HFF-Myc (cell line): ENCODE results near the gene PAMR1.

Source experiments
- DNase-seq: peaks from one replicate; pipeline ENCODE4 v3.0.0-alpha.2; 2011; ENCODE audit warnings: low read depth; ENCODE audit errors: extremely low read depth
- H3K4me3 ChIP-seq: replicated peaks from 2 replicates; pipeline ENCODE4 v1.5.1; 2011; ENCODE audit warnings: low read depth, mild to moderate bottlenecking, control low read depth, low read length
- TF ChIP-seq, protein P1 (sequence below): IDR thresholded peaks from 2 replicates; pipeline ENCODE4 v1.5.1; 2012; ENCODE audit warnings: mild to moderate bottlenecking, low read depth, low read length, control low read depth; ENCODE audit errors: missing control alignments

PAMR1 gene

DNA sequence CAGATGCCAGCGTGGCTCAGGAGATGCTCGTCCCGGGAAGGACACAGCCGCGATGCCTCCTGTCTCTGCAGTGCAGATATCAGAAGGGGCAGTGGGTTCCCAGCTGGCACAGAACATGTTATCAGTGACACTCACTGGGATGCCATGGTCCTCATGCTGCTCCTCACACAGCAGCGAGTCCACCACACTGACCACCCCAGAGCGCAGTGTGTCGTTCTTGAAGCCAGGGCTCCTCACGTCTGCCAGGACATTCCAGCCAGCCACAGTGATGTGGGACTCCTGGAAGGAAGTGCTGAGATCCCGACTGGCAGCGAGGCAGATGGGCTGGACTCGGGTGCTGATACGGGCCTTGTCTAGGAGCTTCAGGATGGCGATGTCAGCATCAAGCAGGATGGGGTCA, 93.0 kb downstream of the PAMR1 start:
- TF ChIP-seq, protein P1, sequence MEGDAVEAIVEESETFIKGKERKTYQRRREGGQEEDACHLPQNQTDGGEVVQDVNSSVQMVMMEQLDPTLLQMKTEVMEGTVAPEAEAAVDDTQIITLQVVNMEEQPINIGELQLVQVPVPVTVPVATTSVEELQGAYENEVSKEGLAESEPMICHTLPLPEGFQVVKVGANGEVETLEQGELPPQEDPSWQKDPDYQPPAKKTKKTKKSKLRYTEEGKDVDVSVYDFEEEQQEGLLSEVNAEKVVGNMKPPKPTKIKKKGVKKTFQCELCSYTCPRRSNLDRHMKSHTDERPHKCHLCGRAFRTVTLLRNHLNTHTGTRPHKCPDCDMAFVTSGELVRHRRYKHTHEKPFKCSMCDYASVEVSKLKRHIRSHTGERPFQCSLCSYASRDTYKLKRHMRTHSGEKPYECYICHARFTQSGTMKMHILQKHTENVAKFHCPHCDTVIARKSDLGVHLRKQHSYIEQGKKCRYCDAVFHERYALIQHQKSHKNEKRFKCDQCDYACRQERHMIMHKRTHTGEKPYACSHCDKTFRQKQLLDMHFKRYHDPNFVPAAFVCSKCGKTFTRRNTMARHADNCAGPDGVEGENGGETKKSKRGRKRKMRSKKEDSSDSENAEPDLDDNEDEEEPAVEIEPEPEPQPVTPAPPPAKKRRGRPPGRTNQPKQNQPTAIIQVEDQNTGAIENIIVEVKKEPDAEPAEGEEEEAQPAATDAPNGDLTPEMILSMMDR, result no peak
- H3K4me3 ChIP-seq, result no peak overlapping the region
- no peak for DNase-seq

DNA sequence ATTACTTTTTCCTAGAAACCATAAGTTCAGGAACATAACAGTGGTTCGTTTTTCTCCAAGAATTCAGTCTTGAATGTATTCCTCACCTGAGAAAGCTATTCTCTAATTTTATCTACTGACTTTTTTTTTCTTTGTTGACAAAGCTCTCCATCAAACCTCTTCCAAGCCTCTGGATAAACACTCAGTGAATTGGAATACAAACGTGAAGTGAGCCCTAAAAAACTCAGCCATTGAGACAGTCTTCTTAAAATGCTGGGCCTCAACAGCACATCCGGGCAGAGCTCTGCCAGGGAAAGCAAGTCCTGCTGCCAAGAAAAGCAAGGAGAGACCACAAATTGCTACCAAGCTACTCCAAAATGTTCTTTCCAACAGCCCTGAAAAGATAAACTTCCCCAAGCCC, 98.3 kb downstream of the PAMR1 start:
- DNase-seq, result no peak
- no peak overlapping the region for H3K4me3 ChIP-seq
- TF ChIP-seq, protein P1, result no peak

DNA sequence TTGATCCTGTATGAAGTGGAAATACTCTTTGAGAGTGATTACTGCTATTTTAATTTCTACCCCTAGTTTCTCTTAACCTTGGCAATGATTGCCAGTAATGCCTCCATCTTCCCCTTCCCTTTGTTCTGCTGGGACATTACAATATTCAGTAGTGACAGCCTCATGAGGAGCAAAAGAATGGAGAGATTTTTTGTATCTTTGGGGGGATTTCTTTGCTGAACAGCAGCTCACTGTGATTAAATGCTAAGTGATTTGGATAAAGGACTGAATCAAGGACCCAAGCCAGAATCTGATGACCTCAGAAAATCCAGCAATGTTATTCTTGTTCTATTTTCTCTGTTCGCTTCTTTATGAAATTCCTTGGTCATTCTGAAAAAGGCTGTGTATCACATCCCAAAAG, 99.1 kb downstream of the PAMR1 start:
- no peak overlapping the region for H3K4me3 ChIP-seq
- DNase-seq, result no peak
- TF ChIP-seq, protein P1, result no peak

DNA sequence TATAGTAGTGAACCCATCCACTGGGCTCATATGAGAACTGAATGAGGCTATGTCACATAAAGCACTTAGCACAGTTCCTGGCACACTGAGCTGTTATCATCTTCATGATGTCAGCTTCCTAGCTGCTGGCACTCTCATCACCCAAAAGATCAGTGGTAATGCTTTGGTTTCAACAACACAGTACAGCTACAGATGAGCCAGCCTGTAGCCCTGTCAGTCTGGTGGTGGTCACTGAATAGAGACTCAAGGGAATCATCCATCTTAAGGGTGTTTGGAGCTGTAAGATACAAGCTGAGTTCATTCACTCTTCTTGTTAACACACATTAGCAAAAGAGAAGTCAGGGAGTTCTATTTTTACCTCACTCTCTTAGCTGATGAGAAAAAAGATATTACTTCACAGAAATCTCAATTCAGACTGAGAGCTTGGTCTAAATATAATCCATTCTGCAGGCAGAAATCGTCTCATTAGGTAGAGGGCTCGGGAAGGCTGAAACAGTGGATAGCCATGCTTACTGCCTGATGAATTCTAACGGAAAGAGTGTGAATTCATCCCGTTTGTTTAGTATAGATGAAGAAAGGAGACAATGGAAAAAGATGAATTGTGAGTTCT, 99.7 kb downstream of the PAMR1 start:
- no peak overlapping the region for H3K4me3 ChIP-seq
- DNase-seq, result no peak
- TF ChIP-seq, protein P1, result no peak

DNA sequence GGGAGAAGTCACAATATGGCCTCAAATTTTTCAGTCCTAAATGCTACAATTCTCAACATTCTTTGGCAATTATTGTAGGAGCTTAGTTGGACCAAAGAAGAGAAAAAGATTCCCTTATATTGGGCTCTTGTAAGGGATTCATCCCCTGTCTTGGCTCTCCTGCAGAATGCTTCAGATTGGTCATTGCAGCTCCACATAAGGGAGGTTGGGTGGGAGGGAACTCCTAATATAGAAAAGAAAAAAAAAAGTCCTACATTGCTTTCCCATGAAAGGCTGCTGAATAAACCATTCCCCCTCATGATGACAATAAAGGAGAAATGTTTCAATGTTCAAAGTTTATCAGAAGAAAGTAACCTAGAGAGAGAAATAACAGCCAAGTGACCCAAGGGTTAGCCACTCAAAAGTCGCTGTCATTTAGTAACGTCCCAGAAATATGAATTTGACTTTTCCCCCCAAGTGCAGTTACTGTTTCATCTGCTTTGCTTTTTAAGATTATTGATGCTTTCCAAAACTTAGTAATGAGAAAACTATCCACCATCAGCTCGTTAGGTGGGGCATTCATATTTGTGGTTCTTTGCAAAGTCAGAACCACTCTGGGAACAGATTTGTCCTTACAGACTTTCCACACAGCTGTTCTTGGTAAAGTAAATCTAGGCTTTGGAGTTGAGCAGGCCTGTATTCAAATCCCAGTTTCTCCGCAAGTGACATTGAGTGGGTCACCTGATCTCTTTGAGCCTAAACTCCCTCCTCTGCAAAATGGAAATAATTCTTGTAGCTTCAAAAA, 101.1 kb downstream of the PAMR1 start:
- TF ChIP-seq, protein P1, result no peak
- no peak for DNase-seq

DNA sequence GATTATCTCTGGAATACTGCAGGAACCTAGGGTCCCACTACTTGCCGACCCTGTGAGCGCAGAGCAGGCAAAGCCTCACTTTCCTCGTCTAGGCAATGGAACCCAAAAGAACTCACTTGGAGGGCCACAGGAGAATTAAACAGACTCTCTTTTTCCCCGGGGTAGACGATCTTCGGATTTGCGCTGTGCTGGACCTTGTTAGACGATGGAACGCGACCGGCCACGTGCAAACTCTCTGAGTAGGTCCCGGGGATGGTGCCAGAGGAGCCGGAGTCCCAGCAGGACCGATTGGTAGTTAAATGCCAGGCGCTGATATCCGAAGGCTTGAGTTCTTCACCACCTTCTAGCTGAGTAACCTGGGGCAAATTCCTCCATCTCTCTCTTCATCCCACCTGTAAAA, 105.0 kb downstream of the PAMR1 start:
- no peak for DNase-seq
- TF ChIP-seq, protein P1, result no peak
- peak overlapping the region; percentile 50 for H3K4me3 ChIP-seq

More for the DNA sequence above, 101.1 kb downstream of the PAMR1 start:
- no peak overlapping the region for H3K4me3 ChIP-seq

DNA sequence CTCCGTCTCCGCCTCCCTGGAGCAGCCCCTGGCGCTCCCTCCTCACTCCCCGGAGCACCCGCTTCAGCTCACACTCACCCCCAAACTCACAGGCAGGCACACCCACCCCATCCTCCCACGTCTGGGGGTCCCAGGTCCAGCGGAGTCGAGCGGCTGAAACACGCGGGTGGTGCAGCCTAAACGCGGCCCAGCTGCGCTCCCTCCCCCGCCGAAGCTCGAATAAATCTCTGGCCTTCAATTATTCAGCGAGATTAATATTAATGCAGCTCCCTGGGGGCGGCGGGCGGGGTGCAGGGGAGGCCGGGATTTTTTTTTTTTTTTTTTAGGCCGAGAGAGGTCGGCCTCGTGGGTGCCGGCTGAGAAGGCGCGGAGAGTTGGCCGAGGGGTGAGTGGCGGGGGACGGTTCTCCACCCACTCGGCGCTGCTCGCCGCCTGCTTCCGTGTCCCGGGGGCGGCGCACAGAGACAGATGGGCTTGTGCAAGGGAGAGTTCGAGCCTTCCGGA, 105.5 kb downstream of the PAMR1 start:
- TF ChIP-seq, protein P1, result no peak
- DNase-seq, result no peak
- peak overlapping the region; percentile 50 for H3K4me3 ChIP-seq
